Kasumi-1 (cell line): ENCODE measurements around the gene VMA21.

ENCODE experiments used
- DNase-seq, 2 experiments: peaks; one replicate each; lab custom pipeline; 2025; lab: John Stamatoyannopoulos, UW

The VMA21 gene

GRCh38 chrX:151396825-151397740 lies at the start of gene VMA21:
TSS of gene VMA21 (plus strand) at chrX:151397206. CDS start at chrX:151397309, 103 bp downstream.
- peak; percentile 46 to 68 for DNase-seq

GRCh38 chrX:151359341-151359740 lies 37.7 kb upstream of the VMA21 start:
- DNase-seq = no peak

GRCh38 chrX:151359931-151360871 lies 36.8 kb upstream of the VMA21 start:
- peak; percentile 2 to 28 for DNase-seq

GRCh38 chrX:151363316-151363715 lies 33.7 kb upstream of the VMA21 start:
- no peak for DNase-seq

GRCh38 chrX:151365579-151365978 lies 31.4 kb upstream of the VMA21 start:
- DNase-seq = no peak

GRCh38 chrX:151370906-151371305 lies 26.1 kb upstream of the VMA21 start:
- DNase-seq = no peak

- DNase-seq = no peak
These were observed 12.2 kb upstream of the VMA21 start for GRCh38 chrX:151384807-151385206.

GRCh38 chrX:151386838-151387459 lies 10.1 kb upstream of the VMA21 start:
- DNase-seq = no peak

GRCh38 chrX:151391722-151392121 lies 5.3 kb upstream of the VMA21 start:
- no peak for DNase-seq

GRCh38 chrX:151393514-151393913 lies 3.5 kb upstream of the VMA21 start:
- peak; percentile 35 to 56 for DNase-seq

GRCh38 chrX:151396042-151396824 lies 773 bp upstream of the VMA21 start:
- DNase-seq = peak; percentile 10 to 30

- no peak for DNase-seq
These were observed 700 bp downstream of the VMA21 start for GRCh38 chrX:151397741-151398070.

- DNase-seq = peak in 1 of 2 experiments; percentile 2
These were observed 1.3 kb downstream of the VMA21 start for GRCh38 chrX:151398346-151398745.

GRCh38 chrX:151402719-151403390 lies 5.8 kb downstream of the VMA21 start:
- DNase-seq = no peak

GRCh38 chrX:151416579-151416978 lies 19.6 kb downstream of the VMA21 start:
- no peak for DNase-seq

GRCh38 chrX:151419782-151420181 lies 22.8 kb downstream of the VMA21 start:
- no peak for DNase-seq

- no peak for DNase-seq
These were observed 27.5 kb downstream of the VMA21 start for GRCh38 chrX:151424505-151424904.

- no peak for DNase-seq
These were observed 51.5 kb downstream of the VMA21 start for GRCh38 chrX:151448509-151448908.

GRCh38 chrX:151458824-151459223 lies 61.8 kb downstream of the VMA21 start:
- no peak for DNase-seq
